NCI-H1417 (cell line): Measurements from ENCODE around the gene CACNA1A.
"Not testable (repeated sequence)": the region's sequence is repeated elsewhere in the genome, so short reads cannot be mapped to it uniquely, and the experiment has no call there.

Source experiments
- DNase-seq, 3 experiments: peaks; one replicate each; lab custom pipeline; 2025; lab: John Stamatoyannopoulos, UW

The CACNA1A gene

DNA sequence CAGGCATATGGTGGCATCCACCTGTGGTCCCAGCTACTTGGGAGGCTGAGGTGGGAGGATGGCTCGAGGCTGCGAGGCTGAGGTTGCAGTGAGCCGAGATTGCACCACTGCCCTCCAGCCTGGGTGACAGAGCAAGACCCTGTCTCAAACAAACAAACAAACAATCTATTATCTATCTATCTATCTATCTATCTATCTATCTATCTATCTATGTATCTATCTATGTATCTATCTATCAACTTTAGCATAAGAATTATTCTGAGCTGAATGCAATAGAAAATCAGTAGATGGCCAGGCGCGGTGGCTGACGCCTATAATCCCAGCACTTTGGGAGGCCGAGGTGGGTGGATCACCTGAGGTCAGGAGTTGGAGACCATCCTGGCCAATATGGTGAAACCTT, 304.2 kb downstream of the CACNA1A start:
- DNase-seq = not testable (repeated sequence)

DNA sequence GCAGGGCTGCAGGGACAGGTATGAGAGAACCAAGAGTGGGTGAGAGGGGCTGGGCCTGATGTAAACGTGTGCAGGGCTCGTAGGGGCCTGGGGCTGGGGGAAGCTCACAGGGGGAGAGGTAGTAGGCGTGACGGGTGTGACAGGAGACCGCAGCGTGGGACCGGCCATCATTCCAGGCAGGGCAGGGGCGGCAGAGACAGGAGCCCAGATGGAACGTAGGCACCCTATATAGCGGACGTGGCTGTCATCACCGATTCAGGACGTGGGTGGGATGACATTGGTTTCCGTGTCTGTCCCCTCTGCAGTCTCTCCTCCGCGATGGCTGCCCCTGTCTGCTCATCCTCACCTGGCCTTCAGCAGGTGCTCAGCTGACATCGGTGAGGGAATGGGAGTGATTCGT, 307.6 kb downstream of the CACNA1A start:
- no peak for DNase-seq

DNA sequence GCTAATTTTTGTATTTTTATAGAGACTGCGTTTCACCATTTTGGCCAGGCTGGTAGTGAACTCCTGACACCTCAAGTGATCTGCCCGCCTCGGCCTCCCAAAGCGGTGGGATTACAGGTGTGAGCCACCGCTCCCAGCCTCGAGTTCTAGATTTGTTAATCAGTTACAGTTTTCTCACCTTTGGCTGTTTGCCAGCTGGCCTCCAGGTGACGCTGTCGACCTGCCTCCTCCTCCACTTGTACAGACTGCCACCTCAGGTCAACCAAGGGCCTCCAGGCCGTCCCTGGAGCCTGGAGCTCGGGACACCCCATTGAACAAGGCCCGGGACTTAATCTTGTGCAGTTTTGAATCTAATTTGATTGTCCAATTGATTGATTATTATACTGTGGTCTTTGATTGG, 310.6 kb downstream of the CACNA1A start:
- peak in 1 of 3 experiments; percentile 39 for DNase-seq

DNA sequence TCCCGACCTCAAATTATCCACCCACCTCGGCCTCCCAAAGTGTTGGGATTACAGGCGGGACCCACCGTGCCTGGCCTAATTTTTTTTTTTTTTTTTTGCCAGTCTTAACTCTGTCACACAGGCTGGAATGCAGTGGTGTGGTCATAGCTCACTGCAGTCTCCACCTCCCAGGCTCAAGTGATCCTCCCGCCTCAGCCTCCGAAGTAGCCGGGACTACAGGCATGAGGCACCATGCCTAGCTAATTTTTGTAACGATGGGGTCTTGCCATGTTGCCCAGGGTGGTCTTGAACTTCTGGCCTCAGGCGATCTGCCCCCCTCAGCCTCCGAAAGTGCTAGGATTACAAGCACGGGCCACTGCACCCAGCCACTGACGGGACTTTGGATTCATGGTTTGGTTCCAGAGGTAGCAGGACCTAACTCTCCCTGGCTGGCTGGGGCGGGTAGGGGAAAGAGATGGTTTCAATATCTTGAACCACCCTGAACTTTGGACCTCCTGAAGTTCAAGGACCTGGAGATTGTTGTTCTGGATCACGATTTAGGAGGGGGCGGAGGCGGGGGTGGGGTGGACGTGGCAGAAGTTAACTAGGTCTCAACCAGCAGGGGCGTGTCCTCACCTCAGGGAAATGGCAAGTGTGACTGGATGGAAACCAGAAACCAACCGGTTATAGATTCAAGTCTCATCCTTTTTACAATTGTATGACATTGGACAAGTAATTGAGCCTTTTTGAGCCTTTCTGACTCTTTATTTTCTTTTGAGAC, 315.3 kb downstream of the CACNA1A start:
- no peak for DNase-seq

GRCh38 chr19:13189600-13189999, 316.7 kb downstream of the CACNA1A start:
- DNase-seq = no peak

DNA sequence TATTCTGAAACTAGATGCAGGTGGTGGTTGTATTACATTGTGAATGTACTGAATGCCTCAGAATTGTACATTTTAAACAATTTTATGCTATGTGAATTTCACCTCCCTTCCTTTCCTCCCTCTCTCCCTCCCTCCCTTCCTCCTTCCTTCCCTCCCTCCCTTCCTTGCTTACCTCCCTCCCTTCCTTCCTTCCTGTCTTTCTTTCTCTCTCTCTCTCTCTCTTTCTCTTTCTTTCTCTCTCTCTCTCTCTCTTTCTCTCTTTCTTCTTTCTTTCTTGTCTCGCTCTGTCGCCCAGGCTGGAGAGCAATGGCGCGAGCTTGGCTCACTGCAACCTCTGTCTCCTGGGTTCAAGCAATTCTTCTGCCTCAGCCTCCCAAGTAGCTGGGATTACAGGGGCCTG, 318.9 kb downstream of the CACNA1A start:
- no peak for DNase-seq

DNA sequence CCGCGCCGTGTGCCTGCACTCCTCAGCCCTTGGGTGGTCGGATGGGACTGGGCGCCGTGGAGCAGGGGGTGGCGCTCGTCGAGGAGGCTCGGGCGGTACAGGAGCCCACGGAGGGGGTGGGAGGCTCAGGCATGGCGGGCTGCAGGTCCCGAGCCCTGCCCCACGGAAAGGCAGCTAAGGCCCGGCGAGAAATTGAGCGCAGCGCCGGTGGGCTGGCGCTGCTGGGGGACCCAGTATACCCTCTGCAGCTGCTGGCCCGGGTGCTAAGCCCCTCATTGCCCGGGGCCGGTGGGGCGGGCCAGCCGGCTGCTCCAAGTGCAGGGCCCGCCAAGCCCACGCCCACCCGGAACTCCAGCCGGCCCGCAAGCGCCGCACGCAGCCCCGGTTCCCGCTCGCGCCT, 319.6 kb downstream of the CACNA1A start:
- not testable (repeated sequence) for DNase-seq

- DNase-seq = not testable (repeated sequence)
These were observed 320.3 kb downstream of the CACNA1A start for GRCh38 chr19:13185763-13186657.

- DNase-seq = not testable (repeated sequence)
These were observed 321.4 kb downstream of the CACNA1A start for GRCh38 chr19:13184926-13185325.

- no peak for DNase-seq
These were observed 324.4 kb downstream of the CACNA1A start for GRCh38 chr19:13181747-13182388.

GRCh38 chr19:13178291-13178690, 328.0 kb downstream of the CACNA1A start:
- DNase-seq = not testable (repeated sequence)

DNA sequence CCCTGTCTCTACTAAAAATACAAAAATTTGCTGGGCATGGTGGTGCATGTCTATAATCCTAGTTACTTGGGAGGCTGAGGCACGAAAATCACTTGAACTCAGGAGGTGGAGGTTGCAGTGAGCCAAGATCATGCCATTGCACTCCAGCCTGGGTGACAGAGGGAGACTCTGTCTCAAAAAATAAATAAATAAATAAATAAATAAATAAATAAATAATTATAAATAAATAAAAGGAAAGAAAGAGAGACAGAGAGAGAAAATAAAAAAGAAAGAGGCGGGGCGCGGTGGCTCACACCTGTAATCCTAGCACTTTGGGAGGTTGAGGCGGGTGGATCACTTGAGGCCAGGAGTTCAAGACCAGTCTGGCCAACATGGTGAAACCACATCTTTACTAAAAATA, 328.7 kb downstream of the CACNA1A start:
- DNase-seq = not testable (repeated sequence)

- no peak for DNase-seq
These were observed 329.9 kb downstream of the CACNA1A start for GRCh38 chr19:13176345-13176744.

GRCh38 chr19:13173139-13173737, 333.0 kb downstream of the CACNA1A start:
- no peak for DNase-seq

DNA sequence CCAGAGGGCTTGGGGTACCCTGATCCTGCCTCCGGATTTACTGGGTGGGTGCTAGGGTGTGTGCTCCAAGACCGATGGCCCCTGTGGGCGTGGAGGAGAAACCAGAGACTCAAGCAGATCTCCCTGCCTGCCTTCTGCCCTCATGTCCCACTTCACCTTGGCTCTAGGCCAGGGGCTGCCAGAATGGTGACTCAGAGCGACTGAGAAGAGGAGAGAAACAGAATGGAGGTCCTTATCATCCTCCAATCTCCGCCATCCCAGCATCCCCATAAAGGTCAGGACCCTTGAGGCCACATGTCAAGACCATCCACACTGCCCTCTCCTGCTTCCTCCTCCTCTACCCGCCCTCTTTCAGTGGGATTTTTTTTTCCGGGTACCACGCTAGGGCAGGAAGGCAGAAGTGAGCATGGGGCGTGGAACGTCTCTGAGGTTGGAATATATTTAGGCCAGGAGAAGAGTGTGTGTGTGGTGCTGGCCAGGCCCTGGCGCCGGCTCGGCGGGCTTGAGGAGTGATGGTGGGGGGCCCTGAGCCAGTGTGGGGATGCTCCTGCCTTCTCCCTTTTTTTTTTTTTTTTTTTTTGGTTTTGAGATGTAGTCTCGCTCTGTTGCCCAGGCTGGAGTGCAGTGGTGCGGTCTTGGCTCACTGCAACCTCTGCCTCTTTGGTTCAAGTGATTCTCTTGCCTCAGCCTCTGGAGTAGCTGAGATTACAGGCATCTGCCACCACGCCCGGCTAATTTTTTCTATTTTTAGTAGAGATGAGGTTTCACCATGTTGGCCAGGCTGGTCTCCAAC, 333.7 kb downstream of the CACNA1A start:
- peak in 1 of 3 experiments; percentile 20 for DNase-seq

GRCh38 chr19:13171146-13171545, 335.1 kb downstream of the CACNA1A start:
- DNase-seq = no peak

DNA sequence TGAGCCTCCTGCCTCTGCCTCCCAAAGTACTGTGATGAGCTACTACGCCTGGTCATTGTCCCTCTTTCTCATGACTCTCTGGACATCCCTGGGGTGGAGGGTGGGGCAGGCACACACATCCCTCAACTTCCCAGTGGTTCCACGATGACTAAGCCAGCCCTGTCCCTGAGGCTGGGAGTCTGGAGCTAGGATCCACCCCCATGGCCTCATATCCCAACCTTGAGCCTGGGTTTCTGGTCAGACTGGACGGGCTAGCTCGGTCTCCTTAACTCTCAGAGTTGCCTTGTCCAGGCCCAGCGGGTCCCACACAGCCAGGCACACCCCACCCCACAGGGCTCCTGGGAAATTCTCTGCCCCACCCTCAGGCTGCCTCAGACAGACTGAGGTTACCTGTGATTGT, 336.5 kb downstream of the CACNA1A start:
- DNase-seq = no peak

DNA sequence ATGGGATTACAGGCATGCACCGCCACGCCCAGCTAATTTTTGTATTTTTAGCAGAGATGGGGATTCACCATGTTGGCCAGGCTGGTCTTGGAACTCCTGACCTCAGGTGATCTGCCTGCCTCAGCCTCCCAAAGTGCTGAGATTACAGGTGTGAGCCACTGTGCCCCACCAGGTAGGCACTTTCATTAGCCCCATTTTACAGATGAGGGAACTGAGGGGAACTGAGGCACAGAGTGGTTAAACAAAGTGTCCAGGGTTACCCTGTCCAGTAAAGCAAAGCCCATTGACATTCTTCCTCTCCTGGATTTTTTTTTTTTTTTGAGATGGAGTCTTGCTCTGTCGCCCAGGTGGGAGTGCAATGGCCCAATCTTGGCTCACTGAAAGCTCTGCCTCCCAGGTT, 340.1 kb downstream of the CACNA1A start:
- DNase-seq = not testable (repeated sequence)

- DNase-seq = peak in 1 of 3 experiments; percentile 82
These were observed 340.9 kb downstream of the CACNA1A start for GRCh38 chr19:13165162-13165997.
